ENCODE results near the gene GRK5. TPM values are rescaled to one million over a fixed set of nuclear protein-coding genes. Genes with fewer than 3 reads are reported as not detected.

Gene GRK5
- total and polyA plus RNA-seq, 9 donors, result 18.1 to 29.2 (median 23.8) TPM

DNA sequence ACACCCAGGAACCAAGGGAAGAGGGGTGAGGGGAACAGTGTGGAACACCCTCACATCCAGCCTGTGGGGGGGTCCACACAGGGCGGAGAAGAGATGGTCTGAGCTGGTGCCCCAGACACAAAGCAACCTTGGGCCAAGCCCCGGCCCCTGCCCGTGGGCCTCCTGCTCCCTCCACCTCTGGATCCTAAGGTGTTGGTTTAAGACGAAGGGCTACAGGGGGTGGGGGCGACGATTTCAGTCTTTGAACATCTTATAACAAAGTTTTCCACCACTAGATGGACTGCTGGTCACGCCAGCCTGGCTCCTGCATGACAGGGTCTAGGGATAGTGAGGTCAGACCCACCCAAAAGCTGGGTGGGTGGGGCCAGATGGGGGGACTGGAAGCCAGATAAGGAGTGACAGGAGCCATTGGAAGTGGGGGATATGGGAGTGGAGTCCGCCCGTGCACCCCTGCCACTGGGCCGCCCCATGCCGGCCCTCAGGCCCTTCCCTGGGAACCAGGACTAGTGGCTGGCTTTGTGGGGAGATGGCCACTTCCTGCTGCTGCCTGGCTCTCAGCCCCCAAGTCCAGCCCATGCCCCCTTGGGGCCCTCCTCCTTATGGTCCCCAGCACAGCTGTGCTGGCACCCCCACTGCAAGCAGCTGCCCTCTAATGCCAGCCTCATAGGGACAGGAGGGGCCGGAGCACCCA lies 236.7 kb downstream of the GRK5 start:
- Histone ChIP-seq H3K36me3 (ENCODE audit: control insufficient read depth, insufficient read depth, low read length) (peaks cover 31% of the 10 kb centered on the region), H3K4me3 (ENCODE audit: low read length) (no peak overlapping the region), H3K27me3 (ENCODE audit: control insufficient read depth, insufficient read depth, low read length) (no peaks in the 10 kb centered on the region), H3K4me1 (ENCODE audit: control insufficient read depth, insufficient read depth, low read length) (peaks cover 61% of the 10 kb centered on the region), H3K9me3 (replicated peaks; ENCODE audit: control insufficient read depth, low read depth, low read length) (peaks cover 1% of the 10 kb centered on the region), H3K27ac (ENCODE audit: low read length) (peak overlapping the region; percentile 51)
- DNase-seq, result peak; percentile 35
- 100% methylated on average over 1 of the region's 12 CpGs for WGBS (ENCODE audit: insufficient coverage)

DNA sequence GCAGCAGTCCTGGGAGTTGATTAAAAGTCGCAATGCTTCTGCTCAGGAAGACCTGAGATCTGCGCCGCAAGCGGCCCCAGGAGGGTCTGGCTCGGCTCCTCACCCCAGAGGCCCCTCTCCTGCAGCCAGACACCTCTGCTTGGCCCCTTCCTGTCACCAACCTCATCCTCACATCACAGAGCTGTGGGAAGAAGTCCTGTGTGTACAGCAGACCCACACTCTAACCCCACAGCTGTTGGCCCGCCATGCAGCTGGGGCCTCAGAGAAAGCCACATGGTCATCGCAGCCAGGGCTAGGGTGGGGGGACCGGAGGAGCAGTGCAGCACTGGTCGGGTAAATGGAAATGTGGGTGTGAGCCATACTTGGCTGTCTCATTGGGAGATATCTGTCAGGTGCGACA lies 237.5 kb downstream of the GRK5 start:
- H3K27ac ChIP-seq (ENCODE audit: low read length), result peak overlapping the region; percentile 51
- DNase-seq, result peak; percentile 56
- H3K27me3 ChIP-seq (ENCODE audit: control insufficient read depth, insufficient read depth, low read length), result no peaks in the 10 kb centered on the region
- H3K9me3 ChIP-seq (replicated peaks; ENCODE audit: control insufficient read depth, low read depth, low read length), result no peaks in the 10 kb centered on the region
- H3K4me1 ChIP-seq (ENCODE audit: control insufficient read depth, insufficient read depth, low read length), result peaks cover 62% of the 10 kb centered on the region
- WGBS (ENCODE audit: insufficient coverage), result 50% methylated on average over 8 of the region's 10 CpGs
- no peak overlapping the region for H3K4me3 ChIP-seq (ENCODE audit: low read length)
- peaks cover 27% of the 10 kb centered on the region for H3K36me3 ChIP-seq (ENCODE audit: control insufficient read depth, insufficient read depth, low read length)

DNA sequence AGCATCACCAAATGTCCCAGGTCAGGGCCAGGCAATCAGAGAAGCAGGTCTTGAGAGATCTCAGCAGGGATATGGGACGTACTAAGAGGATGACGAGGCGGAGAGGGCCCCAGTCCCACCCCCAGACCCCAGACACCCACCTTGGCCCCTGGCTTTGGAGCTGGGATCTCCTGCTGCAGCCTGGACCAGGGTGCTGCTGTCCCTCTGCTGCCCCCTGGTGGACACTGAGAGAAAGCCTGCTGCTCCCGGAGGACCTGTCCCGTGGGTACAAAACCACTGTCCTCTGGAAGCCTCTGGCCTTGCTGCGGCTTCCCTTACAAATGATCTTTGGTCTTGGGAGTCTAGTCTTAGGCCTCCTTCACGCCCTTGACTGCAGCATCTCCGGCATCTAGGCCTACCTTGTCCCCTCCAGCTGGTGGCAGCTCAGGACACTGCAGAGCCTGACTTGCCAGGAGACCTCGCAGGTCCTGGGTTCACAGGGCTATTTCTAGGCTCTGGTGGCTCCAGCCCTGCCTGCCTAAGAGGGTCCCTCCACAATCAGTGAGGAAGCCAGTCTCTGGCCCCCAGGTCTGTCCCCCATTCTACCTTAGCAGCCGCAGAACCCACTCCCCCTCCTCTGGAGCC lies 238.1 kb downstream of the GRK5 start:
- peaks cover 27% of the 10 kb centered on the region for H3K36me3 ChIP-seq (ENCODE audit: control insufficient read depth, insufficient read depth, low read length)
- H3K27me3 ChIP-seq (ENCODE audit: control insufficient read depth, insufficient read depth, low read length), result no peaks in the 10 kb centered on the region
- H3K9me3 ChIP-seq (replicated peaks; ENCODE audit: control insufficient read depth, low read depth, low read length), result no peaks in the 10 kb centered on the region
- WGBS (ENCODE audit: insufficient coverage), result 46% methylated on average over 7 of the region's 10 CpGs
- H3K4me3 ChIP-seq (ENCODE audit: low read length), result no peak overlapping the region
- peak; percentile 89 for DNase-seq
- H3K4me1 ChIP-seq (ENCODE audit: control insufficient read depth, insufficient read depth, low read length), result peaks cover 62% of the 10 kb centered on the region
- peak overlapping the region; percentile 51 for H3K27ac ChIP-seq (ENCODE audit: low read length)

DNA sequence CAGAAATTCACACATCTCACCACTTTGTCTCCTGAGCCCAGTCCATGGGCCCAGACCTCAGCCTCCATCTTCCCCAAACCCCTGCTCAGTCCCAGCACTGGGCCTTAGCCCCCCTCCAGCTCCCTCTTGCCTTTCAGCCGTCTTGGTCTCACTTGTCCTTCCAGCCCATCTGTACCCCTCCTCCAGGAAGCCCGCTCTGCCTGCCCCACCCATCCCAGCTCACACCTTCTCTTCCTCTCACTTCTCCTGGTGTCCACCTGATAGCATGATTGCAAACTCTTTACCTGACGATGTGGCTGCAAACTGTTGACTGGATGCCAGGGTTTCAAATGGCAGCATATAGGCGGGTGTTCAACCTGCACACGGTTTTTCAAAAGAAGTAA lies 238.6 kb downstream of the GRK5 start:
- WGBS (ENCODE audit: insufficient coverage), result 72% methylated on average over 5 of the region's 5 CpGs
- H3K4me1 ChIP-seq (ENCODE audit: control insufficient read depth, insufficient read depth, low read length), result peaks cover 59% of the 10 kb centered on the region
- H3K27ac ChIP-seq (ENCODE audit: low read length), result no peak overlapping the region
- H3K36me3 ChIP-seq (ENCODE audit: control insufficient read depth, insufficient read depth, low read length), result peaks cover 30% of the 10 kb centered on the region
- no peak for DNase-seq
- H3K9me3 ChIP-seq (replicated peaks; ENCODE audit: control insufficient read depth, low read depth, low read length), result no peaks in the 10 kb centered on the region
- no peaks in the 10 kb centered on the region for H3K27me3 ChIP-seq (ENCODE audit: control insufficient read depth, insufficient read depth, low read length)
- H3K4me3 ChIP-seq (ENCODE audit: low read length), result no peak overlapping the region

DNA sequence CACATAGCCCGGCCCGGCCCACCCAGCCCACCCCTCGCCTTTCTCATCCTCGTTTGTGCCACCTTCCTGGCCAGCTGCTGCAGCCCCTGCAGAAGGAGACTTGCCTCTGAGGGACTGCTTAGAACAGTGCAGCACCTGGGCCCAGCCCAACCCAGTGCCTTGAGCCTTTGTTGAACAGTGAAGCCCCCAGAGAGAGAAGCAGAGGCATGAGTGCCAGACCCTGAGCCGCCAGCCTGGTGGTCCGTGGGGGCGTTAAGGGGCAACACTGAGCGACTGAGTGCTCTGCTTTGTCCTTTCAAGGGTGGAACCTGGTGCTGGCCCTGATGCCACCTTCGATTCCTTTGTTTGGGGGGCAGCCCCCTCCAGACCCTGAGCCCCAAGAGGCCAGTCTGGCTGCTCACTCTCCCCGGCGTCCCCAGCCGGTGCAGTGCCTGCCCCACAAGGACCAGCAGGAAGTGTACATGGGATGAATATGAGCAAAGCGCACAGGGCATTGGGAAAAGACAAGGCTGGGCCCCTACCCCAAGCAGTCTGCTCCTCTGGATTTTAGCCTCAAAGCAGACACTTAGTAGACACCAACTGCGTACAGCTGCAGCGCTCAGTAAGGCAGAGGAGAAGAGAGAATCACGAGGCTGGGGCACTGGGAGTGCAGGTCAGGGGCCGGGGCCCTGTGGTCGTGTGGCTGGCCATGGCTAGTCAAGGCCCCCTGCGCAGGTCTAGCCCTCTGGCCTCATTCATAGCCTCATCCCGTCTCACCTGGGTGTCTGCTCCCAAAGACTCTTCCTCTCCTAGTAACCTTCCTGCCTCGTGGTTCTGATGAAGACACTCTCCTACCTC lies 239.3 kb downstream of the GRK5 start:
- H3K4me3 ChIP-seq (ENCODE audit: low read length), result no peak overlapping the region
- H3K36me3 ChIP-seq (ENCODE audit: control insufficient read depth, insufficient read depth, low read length), result peaks cover 34% of the 10 kb centered on the region
- peaks cover 52% of the 10 kb centered on the region for H3K4me1 ChIP-seq (ENCODE audit: control insufficient read depth, insufficient read depth, low read length)
- H3K9me3 ChIP-seq (replicated peaks; ENCODE audit: control insufficient read depth, low read depth, low read length), result no peaks in the 10 kb centered on the region
- no peak overlapping the region for H3K27ac ChIP-seq (ENCODE audit: low read length)
- DNase-seq, result no peak
- H3K27me3 ChIP-seq (ENCODE audit: control insufficient read depth, insufficient read depth, low read length), result no peaks in the 10 kb centered on the region
- 85% methylated on average over 16 of the region's 21 CpGs for WGBS (ENCODE audit: insufficient coverage)

DNA sequence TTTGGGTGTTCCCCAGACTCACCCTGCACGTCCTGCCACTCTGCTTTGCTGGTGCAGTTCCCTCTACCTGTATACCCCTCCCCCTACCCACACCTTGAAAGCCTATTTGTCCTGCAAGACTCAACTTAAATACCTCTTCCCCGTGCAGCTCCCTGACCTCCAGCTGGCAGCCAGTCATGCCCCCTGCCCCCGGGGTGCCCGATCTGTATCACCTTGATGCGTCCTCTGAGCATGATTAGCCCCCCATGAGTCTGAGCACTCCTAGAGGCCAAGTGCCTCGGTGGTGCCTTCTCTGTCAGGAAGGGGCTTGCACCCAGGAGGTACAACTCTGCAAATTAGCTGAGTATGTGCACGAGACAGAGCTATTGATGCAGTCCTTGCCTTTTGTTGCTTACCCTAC lies 240.1 kb downstream of the GRK5 start:
- Histone ChIP-seq H3K4me3 (ENCODE audit: low read length) (no peak overlapping the region), H3K9me3 (replicated peaks; ENCODE audit: control insufficient read depth, low read depth, low read length) (no peaks in the 10 kb centered on the region), H3K27me3 (ENCODE audit: control insufficient read depth, insufficient read depth, low read length) (no peaks in the 10 kb centered on the region), H3K4me1 (ENCODE audit: control insufficient read depth, insufficient read depth, low read length) (peaks cover 45% of the 10 kb centered on the region), H3K36me3 (ENCODE audit: control insufficient read depth, insufficient read depth, low read length) (peaks cover 39% of the 10 kb centered on the region), H3K27ac (ENCODE audit: low read length) (no peak overlapping the region)
- 82% methylated on average over 6 of the region's 7 CpGs for WGBS (ENCODE audit: insufficient coverage)
- DNase-seq, result no peak

DNA sequence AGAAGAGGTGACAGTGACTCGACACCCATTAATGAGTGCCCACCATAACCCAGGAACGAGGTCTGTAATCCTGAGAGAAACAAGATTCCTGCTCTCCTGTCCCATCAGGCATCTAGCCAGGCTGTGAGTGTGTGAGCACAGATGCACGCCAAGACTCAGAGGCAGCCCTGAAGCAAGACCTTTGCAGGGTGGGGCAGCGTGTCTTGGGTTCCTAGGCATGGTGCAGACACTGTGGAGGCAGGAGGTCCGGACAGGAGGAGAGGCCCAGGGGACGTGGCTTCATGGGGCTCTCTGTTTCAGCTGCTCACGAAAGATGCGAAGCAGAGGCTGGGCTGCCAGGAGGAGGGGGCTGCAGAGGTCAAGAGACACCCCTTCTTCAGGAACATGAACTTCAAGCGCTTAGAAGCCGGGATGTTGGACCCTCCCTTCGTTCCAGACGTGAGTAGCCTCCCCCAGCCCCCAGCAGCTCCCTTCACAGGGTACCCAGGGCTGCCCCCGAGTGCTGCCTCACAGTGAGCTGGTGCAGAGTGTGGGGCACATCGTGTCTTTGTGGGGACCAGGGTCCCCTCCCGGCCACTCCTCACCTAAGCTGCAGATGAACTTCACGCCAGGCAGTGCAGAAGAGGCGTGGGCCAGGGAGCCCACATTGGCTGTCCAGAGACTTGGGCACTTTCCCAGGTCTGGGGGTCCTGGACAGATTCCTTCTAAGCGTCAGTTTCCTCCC lies 240.6 kb downstream of the GRK5 start:
- Histone ChIP-seq H3K9me3 (replicated peaks; ENCODE audit: control insufficient read depth, low read depth, low read length) (no peaks in the 10 kb centered on the region), H3K27me3 (ENCODE audit: control insufficient read depth, insufficient read depth, low read length) (no peaks in the 10 kb centered on the region), H3K27ac (ENCODE audit: low read length) (no peak overlapping the region), H3K4me3 (ENCODE audit: low read length) (no peak overlapping the region), H3K36me3 (ENCODE audit: control insufficient read depth, insufficient read depth, low read length) (peaks cover 43% of the 10 kb centered on the region), H3K4me1 (ENCODE audit: control insufficient read depth, insufficient read depth, low read length) (peaks cover 41% of the 10 kb centered on the region)
- WGBS (ENCODE audit: insufficient coverage), result 83% methylated on average over 13 of the region's 18 CpGs
- no peak for DNase-seq

DNA sequence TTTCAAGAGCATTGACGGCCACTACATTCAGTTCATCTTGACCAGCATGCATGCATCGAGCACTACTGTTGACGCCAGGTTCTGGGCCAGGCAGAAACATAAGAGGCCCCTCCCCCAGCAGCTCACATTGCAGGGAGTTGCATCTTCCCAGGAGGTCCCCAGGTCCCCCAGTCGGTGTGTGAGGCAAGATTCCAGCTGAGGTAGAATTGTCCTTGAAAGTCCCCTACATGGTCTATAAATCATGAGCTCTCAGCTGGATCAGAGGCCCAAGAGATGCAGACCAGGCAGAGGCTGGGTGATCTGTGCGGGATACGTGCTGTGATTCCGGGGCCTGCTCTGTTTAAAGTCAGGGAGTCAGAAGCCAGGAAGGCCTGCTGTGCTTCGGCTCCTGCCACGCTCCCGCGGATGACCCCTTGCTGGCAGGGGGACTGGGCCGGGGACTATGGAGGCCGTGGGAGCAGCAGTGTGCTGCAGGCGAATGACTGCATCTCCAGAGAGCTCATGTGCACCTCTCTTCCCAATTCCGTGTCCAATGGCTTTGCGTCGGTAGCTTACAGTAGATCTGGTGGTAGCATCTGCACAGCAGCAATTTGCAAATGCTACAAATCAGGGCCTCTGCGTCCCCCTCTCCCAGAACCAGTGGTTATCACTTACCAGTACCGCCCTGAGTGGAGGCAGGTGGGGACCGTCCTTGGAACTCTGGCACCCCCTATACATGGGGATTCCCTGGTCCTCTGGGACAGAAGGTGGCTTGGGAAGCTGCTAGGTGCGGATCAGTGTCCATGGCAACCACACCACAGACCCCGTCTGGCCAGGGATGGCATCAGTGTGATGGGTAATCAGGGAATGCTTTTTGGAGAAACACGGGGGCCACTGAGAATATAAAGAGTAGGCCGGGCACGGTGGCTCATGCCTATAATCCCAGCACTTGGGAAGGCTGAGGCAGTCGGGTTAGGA lies 241.5 kb downstream of the GRK5 start:
- H3K9me3 ChIP-seq (replicated peaks; ENCODE audit: control insufficient read depth, low read depth, low read length), result no peaks in the 10 kb centered on the region
- no peaks in the 10 kb centered on the region for H3K27me3 ChIP-seq (ENCODE audit: control insufficient read depth, insufficient read depth, low read length)
- H3K4me3 ChIP-seq (ENCODE audit: low read length), result no peak overlapping the region
- DNase-seq, result peak; percentile 36
- WGBS (ENCODE audit: insufficient coverage), result 67% methylated on average over 24 of the region's 26 CpGs
- H3K36me3 ChIP-seq (ENCODE audit: control insufficient read depth, insufficient read depth, low read length), result peaks cover 47% of the 10 kb centered on the region
- H3K27ac ChIP-seq (ENCODE audit: low read length), result no peak overlapping the region
- peaks cover 32% of the 10 kb centered on the region for H3K4me1 ChIP-seq (ENCODE audit: control insufficient read depth, insufficient read depth, low read length)

DNA sequence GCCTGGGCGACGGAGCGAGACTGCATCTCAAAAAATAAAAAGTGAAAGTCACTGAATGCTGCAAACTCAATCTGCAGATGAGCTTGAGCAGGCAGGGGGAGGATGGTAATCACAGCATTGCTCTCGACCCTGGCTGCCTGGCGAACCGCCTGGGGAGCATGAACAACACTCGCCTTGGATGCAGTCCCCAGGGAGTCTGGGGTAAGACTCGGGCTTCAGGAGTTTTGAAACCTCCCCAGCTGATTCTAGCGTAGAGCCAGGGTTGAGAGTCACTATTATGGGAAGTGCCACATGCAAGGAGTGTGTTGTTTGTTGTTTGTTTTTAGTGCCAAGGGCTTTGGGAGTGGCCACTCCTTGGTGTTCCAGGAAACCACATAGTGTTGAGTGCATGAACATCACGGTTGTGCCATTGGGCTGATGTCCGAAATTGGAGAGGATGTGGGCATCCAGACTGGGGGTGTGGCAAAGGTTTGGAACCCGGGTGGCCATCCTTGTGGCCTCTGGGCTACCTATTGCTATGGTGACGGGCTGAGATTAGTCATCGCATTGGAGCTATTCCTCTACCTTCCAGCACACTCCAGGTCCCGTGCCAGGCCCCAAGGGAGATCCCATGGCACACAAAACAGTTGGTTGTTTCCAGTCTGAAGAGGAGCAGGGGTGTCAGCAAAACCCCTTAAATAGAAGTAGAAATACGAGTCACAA lies 242.5 kb downstream of the GRK5 start:
- Histone ChIP-seq H3K9me3 (replicated peaks; ENCODE audit: control insufficient read depth, low read depth, low read length) (no peaks in the 10 kb centered on the region), H3K4me3 (ENCODE audit: low read length) (no peak overlapping the region), H3K4me1 (ENCODE audit: control insufficient read depth, insufficient read depth, low read length) (peaks cover 22% of the 10 kb centered on the region), H3K27me3 (ENCODE audit: control insufficient read depth, insufficient read depth, low read length) (no peaks in the 10 kb centered on the region), H3K36me3 (ENCODE audit: control insufficient read depth, insufficient read depth, low read length) (peaks cover 50% of the 10 kb centered on the region), H3K27ac (ENCODE audit: low read length) (no peak overlapping the region)
- DNase-seq, result no peak
- 66% methylated on average over 12 of the region's 16 CpGs for WGBS (ENCODE audit: insufficient coverage)

Data from muscle of leg (tissue), 11 donors.